ENCODE results near the gene IGSF1.
"Not testable (repeated sequence)": the region's sequence is repeated elsewhere in the genome, so short reads cannot be mapped to it uniquely, and the experiment has no call there.

The IGSF1 gene

DNA sequence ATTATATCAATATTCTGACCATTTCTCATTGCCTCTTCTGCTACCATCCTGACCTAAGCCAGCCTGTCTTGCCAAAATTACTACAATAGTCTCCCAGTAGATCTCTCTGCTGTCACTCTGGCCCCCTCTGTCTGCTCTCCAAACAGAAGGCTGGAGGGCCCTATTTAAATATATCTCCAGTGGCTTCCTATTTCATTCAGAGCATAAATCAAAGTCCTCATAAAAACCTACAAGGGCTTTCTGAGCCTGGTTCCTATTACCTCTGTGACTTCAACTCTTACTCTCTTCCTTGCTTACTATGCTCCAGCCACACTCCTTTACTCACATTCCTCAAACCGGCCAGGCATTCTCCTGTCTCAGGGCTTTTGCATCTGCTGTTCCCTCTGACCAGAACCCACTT, 19.0 kb downstream of the IGSF1 start:
- DNase-seq (ENCODE audit: low read depth in 2 of 2): no peak

DNA sequence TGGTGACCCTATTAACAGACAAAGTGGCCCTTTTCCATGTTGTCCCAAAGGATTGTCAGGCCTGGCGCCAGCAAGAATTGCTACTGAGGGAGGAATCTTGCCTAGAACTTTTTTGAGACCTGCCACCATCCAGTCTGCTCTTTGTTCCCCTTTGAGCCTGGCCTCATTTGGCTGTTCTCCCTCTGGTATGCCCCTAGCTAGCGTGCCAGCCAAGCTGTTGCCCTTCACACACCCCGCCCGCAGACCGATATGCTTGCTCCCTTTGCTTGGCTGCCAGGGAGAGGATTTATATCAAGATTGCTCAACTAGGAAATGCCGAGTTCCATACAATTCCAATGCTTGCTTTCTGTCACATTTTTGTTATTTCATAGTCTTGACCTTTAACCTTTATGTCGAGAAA, 24.4 kb downstream of the IGSF1 start:
- no peak for DNase-seq (ENCODE audit: low read depth in 2 of 2)

DNA sequence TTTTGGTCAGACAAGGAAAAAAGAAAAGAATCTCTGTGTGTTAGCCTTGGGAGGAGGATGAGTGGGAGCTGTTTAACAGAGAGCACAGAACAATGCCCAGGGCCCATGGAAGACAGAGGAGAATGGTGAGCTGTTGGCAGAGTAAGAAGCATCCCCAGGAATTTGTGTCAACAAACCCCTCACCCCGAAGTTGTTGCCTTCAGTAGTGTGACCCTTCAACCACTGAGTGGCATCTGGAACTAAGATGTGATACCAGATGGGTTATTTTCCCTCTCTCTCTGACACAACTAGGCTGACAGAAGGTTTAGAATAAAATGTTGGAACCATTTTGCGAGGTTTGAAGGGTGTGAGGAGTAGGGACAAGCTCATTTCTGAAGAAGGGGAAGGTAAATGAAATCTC, 25.1 kb downstream of the IGSF1 start:
- no peak for DNase-seq (ENCODE audit: low read depth in 2 of 2)

DNA sequence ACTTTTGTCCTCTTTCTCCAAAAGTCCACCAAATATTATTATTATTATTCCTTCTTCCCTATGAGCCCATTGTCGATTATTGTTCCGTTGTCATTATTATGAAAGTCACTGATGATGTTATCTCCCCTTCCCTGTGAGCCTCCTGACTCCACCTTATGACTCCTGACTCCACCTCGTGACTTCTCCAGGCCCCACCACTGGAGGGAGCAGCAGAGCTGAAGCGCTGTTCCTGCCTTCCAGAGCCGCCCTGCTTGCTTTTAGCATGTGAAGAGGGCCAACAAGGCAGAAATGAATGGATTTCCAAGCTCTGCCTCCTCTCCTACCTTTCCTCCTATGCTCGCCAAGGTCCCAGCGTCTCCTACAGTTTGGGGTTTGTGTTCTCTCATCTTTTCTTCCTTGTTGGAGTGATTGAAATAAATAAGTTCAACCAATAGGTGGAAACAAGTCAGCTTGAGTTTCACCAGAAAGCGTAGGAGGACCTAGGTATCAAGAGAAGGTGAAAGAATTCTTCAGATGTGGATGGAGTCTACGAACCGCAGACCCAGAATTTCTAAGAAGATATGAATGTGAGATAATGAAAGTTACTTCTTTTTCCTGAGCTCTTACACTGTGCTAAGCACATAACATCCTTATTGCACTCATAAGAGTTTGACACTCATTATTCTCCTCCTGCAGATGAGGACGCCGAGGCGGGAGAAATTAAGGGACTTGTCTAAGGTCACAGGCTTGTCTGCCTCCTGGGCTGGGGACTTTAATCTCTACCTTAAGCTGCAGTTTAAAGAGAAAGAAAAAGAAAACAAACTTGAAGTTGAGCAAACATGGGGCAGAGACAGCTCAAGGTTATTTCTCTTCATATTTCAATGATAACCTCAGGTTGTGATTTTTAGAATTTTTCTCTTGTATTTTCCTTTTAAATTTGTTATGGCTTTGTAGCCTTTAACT, 26.1 kb downstream of the IGSF1 start:
- no peak for DNase-seq (ENCODE audit: low read depth in 2 of 2)

DNA sequence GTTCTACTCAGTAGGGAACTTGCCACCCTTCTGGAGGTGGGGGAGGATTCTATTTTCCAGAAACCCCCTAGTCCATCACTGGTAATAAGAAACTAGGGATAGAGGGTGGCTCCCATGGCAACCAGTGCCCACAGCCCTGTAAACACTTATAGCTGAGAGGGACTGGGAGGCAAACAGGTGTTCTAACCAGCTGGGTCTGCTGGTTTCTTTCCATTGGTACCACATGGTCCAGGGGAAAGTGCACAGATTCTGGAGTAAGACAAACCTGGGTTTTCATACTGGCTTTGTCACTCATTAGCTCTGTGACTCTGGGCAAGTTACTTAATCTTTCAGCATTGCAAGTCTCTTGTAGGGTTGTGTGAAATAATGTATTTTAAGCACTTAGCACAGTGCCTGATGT, 26.9 kb downstream of the IGSF1 start:
- no peak for DNase-seq (ENCODE audit: low read depth in 2 of 2)

DNA sequence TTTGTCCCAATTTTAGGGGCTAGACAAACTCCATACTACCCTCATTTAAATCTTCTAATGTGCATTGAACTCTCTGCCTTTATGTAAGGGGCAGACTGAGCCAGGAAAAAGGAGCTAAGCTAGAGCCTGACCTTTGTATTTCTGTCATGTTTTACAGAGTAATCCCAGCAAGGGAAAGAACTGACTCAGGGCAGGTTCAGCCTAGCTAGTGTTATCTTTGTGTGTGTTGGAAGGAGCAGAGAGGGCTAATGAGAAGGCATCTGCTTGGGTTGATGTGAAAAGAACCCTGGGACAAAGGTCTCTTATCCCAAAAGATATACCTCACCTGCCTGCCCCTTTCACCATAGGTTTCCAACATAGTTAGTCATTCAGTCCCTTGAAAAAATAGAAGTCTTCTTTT, 31.7 kb downstream of the IGSF1 start:
- DNase-seq (ENCODE audit: low read depth in 2 of 2): no peak

DNA sequence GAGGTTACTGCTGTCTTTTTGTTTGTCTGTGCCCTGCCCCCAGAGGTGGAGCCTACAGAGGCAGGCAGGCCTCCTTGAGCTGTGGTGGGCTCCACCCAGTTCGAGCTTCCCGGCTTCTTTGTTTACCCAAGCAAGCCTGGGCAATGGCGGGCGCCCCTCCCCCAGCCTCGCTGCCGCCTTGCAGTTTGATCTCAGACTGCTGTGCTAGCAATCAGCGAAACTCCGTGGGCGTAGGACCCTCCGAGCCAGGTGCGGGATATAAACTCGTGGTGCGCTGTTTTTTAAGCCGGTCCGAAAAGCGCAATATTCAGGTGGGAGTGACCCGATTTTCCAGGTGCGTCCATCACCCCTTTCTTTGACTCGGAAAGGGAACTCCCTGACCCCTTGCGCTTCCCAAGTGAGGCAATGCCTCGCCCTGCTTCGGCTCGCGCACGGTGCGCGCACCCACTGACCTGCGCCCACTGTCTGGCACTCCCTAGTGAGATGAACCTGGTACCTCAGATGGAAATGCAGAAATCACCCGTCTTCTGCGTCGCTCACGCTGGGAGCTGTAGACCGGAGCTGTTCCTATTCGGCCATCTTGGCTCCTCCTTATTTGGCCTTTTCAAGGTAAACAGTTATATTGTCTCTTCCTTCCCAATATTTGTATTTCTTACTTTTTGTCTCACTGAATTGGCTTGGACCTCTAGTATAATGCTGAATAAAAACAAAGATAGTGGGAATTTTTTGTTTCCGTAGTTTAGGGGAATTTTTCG, 37.9 kb downstream of the IGSF1 start:
- DNase-seq (ENCODE audit: low read depth in 2 of 2): not testable (repeated sequence)

DNA sequence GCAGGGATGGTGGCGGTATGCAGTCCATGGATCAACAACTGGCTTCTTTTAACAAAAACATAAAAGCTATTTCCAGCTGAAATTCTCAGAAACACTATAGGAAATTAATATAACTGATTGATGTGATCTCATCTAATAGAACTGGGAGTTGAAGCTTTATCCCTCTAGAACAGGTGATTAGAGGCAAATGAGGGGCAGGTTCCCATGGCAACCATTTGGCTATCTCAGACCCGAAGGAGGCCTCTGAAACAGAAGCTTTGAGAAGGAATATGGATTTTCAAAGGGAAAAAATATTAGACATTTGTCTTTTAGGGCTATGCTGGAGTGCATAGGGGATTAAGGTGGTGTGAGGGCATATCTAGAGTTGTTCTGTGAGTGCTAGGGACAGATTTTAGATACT, 50.0 kb downstream of the IGSF1 start:
- no peak for DNase-seq (ENCODE audit: low read depth in 2 of 2)

DNA sequence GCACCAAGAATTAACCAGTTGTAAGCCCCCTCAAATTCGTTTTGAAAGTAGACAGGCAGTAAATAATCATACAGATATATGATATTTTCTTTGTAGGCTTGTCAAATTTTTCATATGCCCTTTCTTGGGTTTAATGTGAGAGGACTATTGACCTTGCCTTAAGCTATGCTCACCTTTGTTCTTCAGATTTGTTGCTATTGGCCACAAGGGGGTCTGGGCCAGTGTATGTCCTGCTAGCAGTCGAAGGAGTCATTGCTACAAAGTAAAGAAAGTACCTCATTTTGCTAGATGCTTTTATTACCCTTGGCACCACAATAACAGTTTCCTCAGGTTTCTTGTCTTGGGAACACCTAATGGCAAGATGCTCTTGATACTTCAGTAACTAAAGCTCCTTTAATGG, 51.7 kb downstream of the IGSF1 start:
- no peak for DNase-seq (ENCODE audit: low read depth in 2 of 2)

DNA sequence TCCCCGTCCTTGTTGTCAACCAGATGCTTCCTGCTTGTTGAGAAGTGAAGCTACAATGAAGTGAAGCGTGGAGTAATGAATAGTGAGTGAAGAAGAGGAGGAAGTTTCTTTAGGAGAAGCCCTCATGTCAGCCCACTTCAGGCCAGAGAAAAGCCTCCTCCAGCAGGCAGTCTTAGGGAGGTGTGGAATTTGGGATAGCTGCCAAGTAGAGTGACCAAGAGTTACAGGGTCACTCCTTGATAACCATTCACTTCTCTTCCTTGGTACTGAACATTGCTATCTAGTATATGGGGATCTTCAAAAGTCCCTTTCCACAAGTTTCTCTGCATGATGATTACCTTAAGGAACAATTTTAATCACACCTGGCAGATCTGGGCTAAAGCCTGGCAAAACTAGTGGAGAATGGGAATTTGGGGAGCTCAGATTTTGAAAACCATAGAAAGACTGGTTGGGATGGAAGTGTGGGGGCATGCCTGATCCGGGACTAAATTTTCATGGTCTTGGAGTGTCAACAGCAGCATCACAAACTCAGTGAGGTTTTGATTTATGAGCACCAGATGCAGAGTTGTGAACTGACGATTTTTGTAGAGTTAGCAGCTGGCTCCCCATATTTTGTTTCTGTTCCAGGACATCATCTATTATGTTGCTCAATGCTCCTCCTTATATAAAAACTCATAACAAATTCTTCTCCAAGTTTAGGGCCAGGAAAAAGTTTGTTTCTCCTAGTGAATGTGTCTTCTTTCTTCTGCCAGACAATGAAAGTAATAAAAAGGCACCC, 53.1 kb downstream of the IGSF1 start:
- DNase-seq (ENCODE audit: low read depth in 2 of 2): no peak

DNA sequence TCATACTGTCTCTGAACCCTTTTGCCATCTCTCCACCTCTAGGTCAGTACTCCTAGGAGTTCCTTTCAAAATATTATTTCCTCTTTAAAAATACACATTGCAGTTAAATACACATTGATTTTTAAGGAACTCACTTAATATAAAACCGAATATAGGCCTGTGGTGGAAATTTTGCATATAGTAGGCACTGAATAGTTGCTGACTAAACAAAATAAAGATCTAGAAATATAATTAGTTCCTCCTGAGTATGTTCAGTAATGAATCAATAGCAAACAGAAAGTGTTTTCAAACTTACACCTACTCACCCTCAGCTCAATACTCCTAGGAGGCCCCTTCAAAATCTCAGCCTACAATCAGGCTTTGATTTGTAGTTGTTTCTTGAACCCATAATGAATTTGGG, 61.5 kb downstream of the IGSF1 start:
- no peak for DNase-seq (ENCODE audit: low read depth in 2 of 2)

DNA sequence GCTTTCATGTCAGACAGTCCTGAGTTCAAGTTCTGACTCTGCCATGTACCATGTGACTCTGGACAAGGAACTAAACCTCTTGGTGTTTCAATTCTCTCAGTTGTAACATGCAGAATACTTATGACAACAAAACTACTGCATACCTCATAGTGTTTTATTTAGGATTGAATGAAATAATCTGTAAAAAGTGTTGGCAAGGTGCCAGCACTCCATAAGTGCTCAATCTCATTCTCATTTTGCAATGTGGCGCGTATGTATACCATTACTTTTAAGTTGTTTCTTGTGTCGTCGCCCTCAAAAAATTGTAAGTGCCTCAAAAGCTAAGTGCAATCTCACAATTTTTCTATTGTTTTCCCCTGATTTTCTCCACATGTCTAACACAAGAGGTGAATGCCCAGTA, 62.5 kb downstream of the IGSF1 start:
- no peak for DNase-seq (ENCODE audit: low read depth in 2 of 2)

DNA sequence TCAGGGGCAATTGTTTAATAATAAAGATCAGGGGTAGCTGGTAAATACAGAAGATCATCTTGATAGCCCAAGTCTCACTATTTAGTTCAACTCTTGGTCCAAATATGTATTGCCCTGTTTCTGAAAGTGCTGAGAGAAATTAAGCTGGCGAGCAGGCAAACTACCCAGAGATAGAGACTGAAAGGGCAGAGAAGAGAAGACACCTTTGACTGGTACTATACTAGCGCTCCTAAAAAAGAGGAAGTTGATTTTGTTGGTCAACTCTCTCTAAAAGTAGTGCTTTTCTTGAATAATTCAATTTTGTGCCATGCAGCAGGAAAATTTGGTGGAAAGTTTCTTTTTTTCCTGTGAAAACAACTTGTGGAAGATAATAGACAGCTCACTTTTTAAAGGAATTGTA, 64.0 kb downstream of the IGSF1 start:
- no peak for DNase-seq (ENCODE audit: low read depth in 2 of 2)

All from stimulated activated CD4-positive, alpha-beta T cell treated with anti-CD3 and anti-CD28 coated beads, Interleukin-1b, Interleukin-23, amount 100 ng/mL, for 4 hours (primary cell).